HL-60 (cell line): ENCODE data around the gene PNMA8C.

Source experiments
- DNase-seq, 2 experiments: peaks; one replicate each; pipeline ENCODE4 v3.0.0-alpha.2; 2010 to 2020; ENCODE audit warnings: low read depth in 1 of 2, low spot score in 1 of 2
- H3K27ac ChIP-seq: fragments of 250-450 bp; sonication (Bioruptor Pico); replicated peaks from 2 replicates; pipeline ENCODE4 v1.5.1; 2020; ENCODE audit warnings: mild to moderate bottlenecking, moderate library complexity
- H3K27me3 ChIP-seq: fragments of 250-450 bp; sonication (Bioruptor Pico); 2 replicates; pipeline ENCODE4 v1.5.1; 2021; ENCODE audit warnings: mild to moderate bottlenecking, moderate library complexity; ENCODE audit not compliant: insufficient read depth, poor library complexity, severe bottlenecking
- H3K4me3 ChIP-seq: replicated peaks from 2 replicates; pipeline ENCODE4 v1.5.1; 2011; ENCODE audit warnings: mild to moderate bottlenecking, control low read depth, low read length; ENCODE audit not compliant: insufficient read depth
- CTCF ChIP-seq: IDR thresholded peaks from one replicate; pipeline ENCODE4 v1.5.1; 2011; ENCODE audit warnings: low read length, control low read depth, inconsistent platforms; ENCODE audit not compliant: insufficient read depth
- GABPA ChIP-seq: IDR thresholded peaks from 2 replicates; pipeline ENCODE4 v1.6.1; 2012; ENCODE audit warnings: low read depth
- POLR2AphosphoS5 ChIP-seq: IDR thresholded peaks from 2 replicates; pipeline ENCODE4 v1.6.1; 2012; ENCODE audit warnings: low read depth
- REST ChIP-seq: IDR thresholded peaks from 2 replicates; pipeline ENCODE4 v1.6.1; 2012; ENCODE audit warnings: low read depth; ENCODE audit not compliant: insufficient replicate concordance
- SPI1 ChIP-seq: IDR thresholded peaks from 2 replicates; pipeline ENCODE4 v1.6.1; 2012; ENCODE audit warnings: low read depth, mild to moderate bottlenecking, borderline replicate concordance

PNMA8C gene

GRCh38 chr19:46447824-46448223 is 19.1 kb upstream of the PNMA8C start:
- no peak overlapping the region for H3K27ac ChIP-seq
- H3K27me3 ChIP-seq = peaks cover 2% of the 10 kb centered on the region
- TF ChIP-seq POLR2AphosphoS5 (no peak), REST (no peak), GABPA (no peak)
- H3K4me3 ChIP-seq = no peak overlapping the region
- no peak for DNase-seq

- H3K27me3 ChIP-seq = peaks cover 2% of the 10 kb centered on the region
- no peak for DNase-seq
- no peak overlapping the region for H3K27ac ChIP-seq
- no peak overlapping the region for H3K4me3 ChIP-seq
- TF ChIP-seq POLR2AphosphoS5 (no peak), CTCF (no peak), GABPA (no peak), SPI1 (no peak), REST (no peak)
These were observed 18.3 kb upstream of the PNMA8C start for GRCh38 chr19:46447006-46447405.

GRCh38 chr19:46446021-46446420 is 17.3 kb upstream of the PNMA8C start:
- TF ChIP-seq POLR2AphosphoS5 (no peak), SPI1 (no peak), REST (no peak), GABPA (no peak), CTCF (no peak)
- no peak overlapping the region for H3K27ac ChIP-seq
- peaks cover 2% of the 10 kb centered on the region for H3K27me3 ChIP-seq
- no peak overlapping the region for H3K4me3 ChIP-seq
- DNase-seq = no peak
